Nucleus accumbens (tissue), 56 donors: ENCODE results near the gene LRRTM4.

Source experiments
- DNase-seq, 56 donors: peaks; one replicate each; lab custom pipeline; 2025; lab: John Stamatoyannopoulos, UW

The LRRTM4 gene

DNA sequence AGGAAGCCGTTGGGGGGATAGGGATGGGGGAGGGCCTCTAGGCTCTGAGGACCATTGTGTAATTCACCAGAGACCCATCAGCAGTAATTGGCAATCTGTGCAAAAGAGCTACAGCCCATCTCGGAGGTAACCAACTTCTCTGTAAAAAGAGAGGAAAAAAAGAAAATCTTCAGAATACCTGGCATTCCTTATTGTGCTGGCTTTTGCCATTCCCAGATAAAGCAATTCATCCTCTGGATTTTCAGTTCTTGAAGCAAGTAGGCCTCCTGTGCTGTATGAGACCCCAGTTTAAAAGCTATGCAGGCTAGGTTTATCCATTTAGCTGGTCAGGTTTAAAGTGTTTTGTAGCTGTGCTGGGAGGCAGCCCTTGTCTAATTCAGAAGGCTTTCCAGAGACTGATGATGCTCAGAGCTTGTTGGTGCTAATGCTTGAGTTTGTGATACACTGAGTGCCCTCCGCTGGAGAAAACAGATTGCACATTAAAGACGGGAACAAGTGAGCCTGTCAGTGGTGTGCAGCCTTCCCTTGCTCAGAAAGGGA, at the start of gene LRRTM4:
Gene LRRTM4, minus strand, starts transcription at position 446 of the 540 bp plus-strand sequence.
- peak in 42 of 56 donors; percentile 7 to 86 (median 44) for DNase-seq

DNA sequence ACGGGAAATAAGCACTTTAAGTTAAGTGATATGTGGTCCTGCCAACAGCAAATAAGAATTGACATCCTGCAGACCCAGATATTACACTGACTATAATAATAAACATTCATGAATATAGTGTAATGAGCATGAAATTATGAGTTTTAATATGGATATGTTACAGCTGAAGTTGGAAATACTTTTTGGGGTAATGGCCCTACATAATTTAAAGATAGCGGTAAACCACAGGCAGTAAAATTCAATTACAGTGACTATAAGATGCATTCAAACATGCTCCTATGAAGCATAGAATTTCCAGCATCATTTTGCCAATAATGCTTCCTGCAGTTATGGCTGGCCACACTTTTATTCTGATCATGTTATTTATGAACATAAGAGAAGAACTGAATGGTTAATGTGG, 49.4 kb upstream of the LRRTM4 start:
- DNase-seq: no peak

GRCh38 chr2:77567723-77568122, 45.5 kb upstream of the LRRTM4 start:
- DNase-seq: no peak

DNA sequence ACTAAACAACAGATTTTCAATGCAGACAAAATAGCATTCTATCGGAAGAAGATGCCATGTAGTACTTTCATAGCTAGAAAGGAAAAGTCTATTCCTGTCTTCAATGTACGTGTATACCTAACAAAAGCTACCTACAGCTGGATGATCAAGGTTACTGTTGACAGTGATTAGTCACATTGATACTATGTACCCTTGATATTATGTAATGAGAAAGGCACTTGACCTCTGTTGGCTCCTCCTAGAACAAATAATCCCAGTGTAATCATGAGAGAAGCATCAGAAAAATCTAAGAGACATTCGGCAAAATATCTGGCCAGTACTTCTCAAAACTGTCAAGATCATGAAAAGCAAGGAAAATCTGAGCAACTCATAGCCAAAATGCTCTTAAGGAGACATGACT, 44.4 kb upstream of the LRRTM4 start:
- no peak for DNase-seq

GRCh38 chr2:77566131-77566530, 44.0 kb upstream of the LRRTM4 start:
- no peak for DNase-seq

- DNase-seq: no peak
These were observed 30.8 kb upstream of the LRRTM4 start for GRCh38 chr2:77552956-77553355.

DNA sequence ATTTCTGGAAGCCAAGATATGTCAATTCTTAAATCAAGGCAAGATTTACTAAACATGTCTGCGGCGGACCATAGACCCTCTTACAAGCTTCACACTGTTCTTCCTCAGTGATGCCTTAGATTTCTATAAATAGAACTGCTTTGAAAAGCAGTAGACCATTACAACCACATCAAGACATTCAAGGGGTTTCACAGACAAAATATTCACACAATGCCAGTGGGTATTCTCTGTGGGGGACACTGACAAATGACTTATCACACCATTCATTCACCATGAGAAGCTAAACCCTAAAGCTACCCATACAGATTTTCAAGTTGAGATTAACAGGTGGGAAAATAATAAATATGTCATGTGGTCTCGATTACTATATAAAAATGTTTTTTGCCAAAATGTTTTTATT, 15.9 kb upstream of the LRRTM4 start:
- no peak for DNase-seq

GRCh38 chr2:77522888-77523287, 712 bp upstream of the LRRTM4 start:
- DNase-seq: no peak

DNA sequence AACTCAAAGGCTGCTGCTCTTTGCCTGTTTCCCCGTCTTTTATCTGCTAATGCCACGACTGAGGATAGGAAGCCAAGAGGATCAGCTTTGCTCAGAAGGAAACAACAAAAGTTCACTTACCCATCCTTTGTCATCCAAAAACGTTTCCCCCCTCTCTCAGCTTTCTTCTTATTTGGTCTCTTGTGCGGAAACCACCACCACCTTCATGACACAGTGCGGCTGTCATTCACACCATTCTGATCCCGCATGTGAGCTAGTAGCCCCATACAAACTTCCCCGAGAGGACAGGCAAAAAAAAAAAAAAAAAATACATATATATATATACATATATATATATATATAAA, 656 bp downstream of the LRRTM4 start:
- peak in 2 of 56 donors; percentile 10 to 15 for DNase-seq

- DNase-seq: peak in 2 of 56 donors; percentile 5 to 13
These were observed 1.3 kb downstream of the LRRTM4 start for GRCh38 chr2:77520641-77521547.

DNA sequence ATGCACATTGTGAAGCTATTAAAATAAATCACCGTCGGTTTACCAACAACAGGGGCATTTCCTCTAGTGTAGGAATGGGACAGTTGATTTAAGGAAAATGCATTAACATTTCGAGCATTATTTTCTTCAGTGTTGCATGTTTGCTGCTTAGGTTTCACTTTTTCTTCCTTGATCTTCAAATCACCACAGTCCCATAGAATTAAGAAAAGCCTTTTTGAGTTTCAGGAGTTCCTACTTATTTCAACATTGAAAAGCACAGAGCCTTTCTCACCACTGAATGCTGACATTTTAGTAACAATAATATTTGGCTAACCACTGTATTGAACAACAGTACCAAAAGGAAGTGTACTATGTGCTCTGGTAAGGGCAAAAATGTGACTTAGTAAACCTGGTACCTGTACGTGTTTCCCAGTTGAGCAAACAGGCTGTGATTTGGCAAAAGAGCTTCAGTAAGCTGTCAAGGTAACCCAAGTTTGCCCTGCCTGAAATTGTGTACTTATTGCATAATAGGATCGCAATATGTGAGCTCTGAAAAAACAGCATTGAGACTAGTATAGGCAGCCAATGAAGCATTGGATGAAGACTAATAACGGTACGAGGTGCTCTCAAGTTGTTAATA, 2.2 kb downstream of the LRRTM4 start:
- no peak for DNase-seq

DNA sequence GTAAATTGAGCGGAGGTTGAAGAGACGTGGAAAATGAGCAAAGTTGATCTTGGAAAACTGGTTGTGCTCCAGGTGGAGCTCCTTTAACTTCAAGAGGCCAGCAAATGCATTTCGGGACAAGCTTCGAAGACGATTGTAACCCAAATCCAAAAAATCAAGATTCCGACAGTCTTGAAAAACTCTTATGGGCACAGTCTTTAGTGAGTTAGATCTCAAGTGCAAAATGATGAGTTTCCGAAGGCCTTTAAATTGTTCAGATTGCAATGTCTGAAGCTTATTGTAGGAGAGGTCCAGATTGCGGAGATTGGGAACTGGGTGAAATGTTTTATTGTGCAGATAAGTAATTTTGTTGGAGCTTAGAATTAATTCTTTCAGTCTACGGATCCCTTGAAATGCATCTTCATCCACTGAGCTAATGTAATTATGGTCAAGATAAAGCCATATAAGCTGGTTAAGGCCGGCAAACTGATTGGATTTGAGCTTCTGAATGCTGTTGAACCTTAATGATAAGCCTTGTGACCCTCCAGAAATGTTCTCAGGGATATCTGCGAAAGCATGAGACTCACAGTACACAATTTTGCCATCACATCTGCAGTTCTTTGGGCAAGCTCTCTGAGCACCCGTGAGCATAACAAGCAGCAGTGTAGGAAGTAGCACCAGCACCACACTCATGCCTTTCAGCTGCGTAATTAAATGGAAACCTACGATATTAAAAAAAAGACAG, 2.9 kb downstream of the LRRTM4 start:
- DNase-seq: peak in 3 of 56 donors; percentile 9 to 37 (median 23)

DNA sequence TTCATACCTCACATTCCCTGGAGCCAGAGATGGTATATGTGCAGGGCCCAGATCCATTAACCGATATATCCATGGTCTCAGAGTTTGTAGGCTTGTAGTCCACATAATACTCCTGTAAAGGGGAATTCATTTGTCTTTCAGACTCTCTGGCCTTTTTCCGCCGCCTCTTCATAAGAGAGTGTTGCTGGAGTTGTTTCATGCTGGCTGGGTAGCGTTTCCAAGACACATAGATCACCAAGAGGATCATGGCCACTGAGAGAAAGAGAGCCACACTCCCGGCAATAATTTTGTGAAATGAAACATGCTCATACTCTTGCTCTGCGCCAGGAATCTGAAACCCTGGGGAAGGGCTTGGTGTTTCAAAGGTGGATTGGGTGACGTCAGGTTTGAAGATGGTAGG, 3.9 kb downstream of the LRRTM4 start:
- DNase-seq: peak in 1 of 56 donors; percentile 13

- DNase-seq: no peak
These were observed 9.0 kb downstream of the LRRTM4 start for GRCh38 chr2:77513191-77513590.

GRCh38 chr2:77512507-77512906, 9.7 kb downstream of the LRRTM4 start:
- DNase-seq: no peak

- DNase-seq: no peak
These were observed 13.7 kb downstream of the LRRTM4 start for GRCh38 chr2:77508511-77508910.

GRCh38 chr2:77507657-77508056, 14.5 kb downstream of the LRRTM4 start:
- DNase-seq: no peak

- no peak for DNase-seq
These were observed 34.0 kb downstream of the LRRTM4 start for GRCh38 chr2:77488141-77488540.

- DNase-seq: no peak
These were observed 34.9 kb downstream of the LRRTM4 start for GRCh38 chr2:77487074-77487803.

GRCh38 chr2:77484026-77484425, 38.1 kb downstream of the LRRTM4 start:
- no peak for DNase-seq
